H1 (cell line): ENCODE data around the gene GATD1. TPM values are rescaled to one million over a fixed set of nuclear protein-coding genes. Genes with fewer than 3 reads are reported as not detected.

Experiments
- CTCF ChIA-PET: fragments of 300-600 bp; sonication (Branson Sonifier 250); formaldehyde crosslinking; loops from one replicate; lab custom pipeline; 2021; ENCODE audit not compliant: partially characterized antibody; lab: Charles Lee
- POLR2A ChIA-PET: fragments of 300-600 bp; sonication (Branson Sonifier 250); formaldehyde crosslinking; loops from one replicate; lab custom pipeline; 2021; ENCODE audit warnings: inconsistent platforms; ENCODE audit not compliant: partially characterized antibody; lab: Charles Lee
- DNase-seq, 2 experiments: peaks; one replicate each; pipeline versions ENCODE4 v3.0.0 to v3.0.0-alpha.2; 2010 to 2022; ENCODE audit warnings: low spot score in 2 of 2, low read depth in 1 of 2, mixed read lengths in 1 of 2
- FAIRE-seq: peaks from 2 replicates; lab custom pipeline; 2011; peaks lifted over from hg19 to GRCh38; lab: Jason Lieb, UNC
- H2AFZ ChIP-seq: 2 replicates; pipeline ENCODE4 v1.8.1; 2012; ENCODE audit warnings: low read length, inconsistent platforms
- H2AK5ac ChIP-seq: 2 replicates; pipeline ENCODE4 v1.6.1; 2013; ENCODE audit warnings: low read depth, low read length
- H2BK120ac ChIP-seq: replicated peaks from 2 replicates; pipeline ENCODE3; 2013; ENCODE audit warnings: low read depth, low read length, inconsistent platforms
- H2BK12ac ChIP-seq: 2 replicates; pipeline ENCODE4 v1.6.1; 2013; ENCODE audit warnings: low read depth, low read length
- H2BK15ac ChIP-seq: 2 replicates; pipeline ENCODE4 v1.6.1; 2013; ENCODE audit warnings: low read length
- H2BK20ac ChIP-seq: 2 replicates; pipeline ENCODE4 v1.6.1; 2013; ENCODE audit warnings: low read length
- H2BK5ac ChIP-seq: 2 replicates; pipeline ENCODE4 v1.6.1; 2013; ENCODE audit warnings: low read depth, low read length
- H3K14ac ChIP-seq: 2 replicates; pipeline ENCODE4 v1.6.1; 2013; ENCODE audit warnings: inconsistent platforms; ENCODE audit not compliant: insufficient read length
- H3K18ac ChIP-seq: 2 replicates; pipeline ENCODE4 v1.6.1; 2013; ENCODE audit warnings: low read length; ENCODE audit errors: extremely low read depth
- H3K23ac ChIP-seq: 2 replicates; pipeline ENCODE4 v1.6.1; 2013; ENCODE audit warnings: inconsistent platforms; ENCODE audit not compliant: insufficient read length
- H3K23me2 ChIP-seq: 2 replicates; pipeline ENCODE4 v1.6.1; 2013; ENCODE audit warnings: low read depth, low read length
- H3K27ac ChIP-seq: 2 replicates; pipeline ENCODE4 v1.6.1; 2011; ENCODE audit warnings: low read depth, low read length, inconsistent platforms
- H3K27me3 ChIP-seq, 4 experiments: replicated peaks in 1 of 4; 1 replicate in 1 of 4; 2 replicates in 3 of 4; pipeline versions ENCODE4 v1.6.1 to v1.8.1; 2011 to 2013; ENCODE audit warnings: low read length in 3 of 4, mild to moderate bottlenecking in 3 of 4, inconsistent platforms in 2 of 4, mixed read lengths in 2 of 4, moderate library complexity in 1 of 4; ENCODE audit not compliant: control insufficient read depth in 3 of 4, insufficient read depth in 3 of 4; ENCODE audit errors: extremely low read depth in 1 of 4
- H3K36me3 ChIP-seq, 4 experiments: 2 replicates each; pipeline versions ENCODE4 v1.6.1 to v1.8.1; 2011 to 2013; ENCODE audit warnings: mild to moderate bottlenecking in 4 of 4, low read length in 3 of 4, moderate library complexity in 2 of 4, control low read depth in 1 of 4, inconsistent platforms in 1 of 4; ENCODE audit not compliant: insufficient read depth in 4 of 4, control insufficient read depth in 2 of 4
- H3K4ac ChIP-seq: replicated peaks from 2 replicates; pipeline ENCODE3; 2013; ENCODE audit warnings: low read length, low read depth, mixed read lengths, inconsistent platforms; ENCODE audit not compliant: insufficient read length
- H3K4me1 ChIP-seq, 4 experiments: replicated peaks in 1 of 4; 1 replicate in 1 of 4; 2 replicates in 3 of 4; pipeline versions ENCODE4 v1.6.1 to v1.8.1; 2011 to 2013; ENCODE audit warnings: low read length in 3 of 4, inconsistent platforms in 2 of 4, mixed read lengths in 1 of 4; ENCODE audit not compliant: insufficient read depth in 4 of 4, control insufficient read depth in 3 of 4
- H3K4me2 ChIP-seq, 2 experiments: 2 replicates each; pipeline versions ENCODE4 v1.6.1 to v1.8.1; 2011 to 2013; ENCODE audit warnings: low read depth in 2 of 2, low read length in 2 of 2, control low read depth in 1 of 2, inconsistent platforms in 1 of 2, mild to moderate bottlenecking in 1 of 2; ENCODE audit not compliant: insufficient read depth in 1 of 2
- H3K4me3 ChIP-seq, 4 experiments: fragments of 200-600, 300-600 bp in 1 of 4; sonication (generic), shearing (Covaris generic), sonication (Bioruptor Twin) in 1 of 4; 2 replicates each; pipeline versions ENCODE4 v1.5.1 to v1.8.1; 2011 to 2016; ENCODE audit warnings: low read length in 4 of 4, low read depth in 3 of 4, control low read depth in 2 of 4, inconsistent platforms in 2 of 4, mild to moderate bottlenecking in 2 of 4, mixed read lengths in 1 of 4, moderate library complexity in 1 of 4; ENCODE audit not compliant: insufficient read depth in 2 of 4; ENCODE audit errors: extremely low read depth in 1 of 4
- H3K56ac ChIP-seq: replicated peaks from 2 replicates; pipeline ENCODE3; 2013; ENCODE audit warnings: low read depth, mild to moderate bottlenecking, mixed read lengths, low read length, inconsistent platforms; ENCODE audit not compliant: insufficient read length
- H3K79me1 ChIP-seq: 2 replicates; pipeline ENCODE4 v1.6.1; 2013; ENCODE audit warnings: low read depth, low read length, control low read depth
- H3K79me2 ChIP-seq, 2 experiments: 2 replicates each; pipeline versions ENCODE4 v1.6.1 to v1.8.1; 2012 to 2013; ENCODE audit warnings: low read length in 2 of 2, mild to moderate bottlenecking in 2 of 2, inconsistent platforms in 1 of 2; ENCODE audit not compliant: insufficient read depth in 2 of 2, control insufficient read depth in 1 of 2
- H3K9ac ChIP-seq, 4 experiments: replicated peaks in 1 of 4; 1 replicate in 1 of 4; 2 replicates in 3 of 4; pipeline versions ENCODE4 v1.6.1 to v1.8.1; 2011 to 2013; ENCODE audit warnings: low read depth in 3 of 4, low read length in 3 of 4, control low read depth in 2 of 4, mild to moderate bottlenecking in 2 of 4, moderate library complexity in 2 of 4, inconsistent platforms in 1 of 4; ENCODE audit errors: extremely low read depth in 1 of 4
- H3K9me3 ChIP-seq, 2 experiments: 2 replicates each; pipeline versions ENCODE4 v1.6.1 to v1.8.1; 2012 to 2013; ENCODE audit warnings: mild to moderate bottlenecking in 2 of 2, moderate library complexity in 2 of 2, control low read depth in 1 of 2, inconsistent platforms in 1 of 2, low read depth in 1 of 2, low read length in 1 of 2, mixed read lengths in 1 of 2; ENCODE audit not compliant: insufficient read depth in 2 of 2
- H4K20me1 ChIP-seq, 2 experiments: replicated peaks in 1 of 2; 2 replicates each; pipeline versions ENCODE3 to v1.8.1; 2011 to 2013; ENCODE audit warnings: inconsistent platforms in 2 of 2, low read length in 2 of 2, mild to moderate bottlenecking in 1 of 2; ENCODE audit not compliant: insufficient read depth in 2 of 2, control insufficient read depth in 1 of 2
- H4K5ac ChIP-seq: 2 replicates; pipeline ENCODE4 v1.6.1; 2013; ENCODE audit warnings: low read length, low read depth, mixed read lengths, inconsistent platforms; ENCODE audit not compliant: insufficient read length
- H4K8ac ChIP-seq: 2 replicates; pipeline ENCODE4 v1.8.0; 2013; ENCODE audit warnings: mild to moderate bottlenecking, moderate library complexity, low read length, inconsistent platforms; ENCODE audit not compliant: insufficient read depth; ENCODE audit errors: extremely low read depth
- H4K91ac ChIP-seq: replicated peaks from 2 replicates; pipeline ENCODE3; 2013; ENCODE audit warnings: low read length, mixed read lengths, inconsistent platforms; ENCODE audit not compliant: insufficient read length
- WGBS, 2 experiments: shearing (Covaris generic) in 1 of 2; methylation state at CpG; one replicate each; pipeline versions ENCODE4 v1.1.6 to v1.1.7; 2013 to 2015; ENCODE audit warnings: low lambda C conversion rate in 2 of 2, mixed read lengths in 2 of 2, inconsistent platforms in 1 of 2, low coverage in 1 of 2, missing lambda C conversion rate in 1 of 2; ENCODE audit not compliant: insufficient replicate concordance in 2 of 2, insufficient coverage in 1 of 2, insufficient read length in 1 of 2; ENCODE audit errors: extremely low coverage in 1 of 2, missing lambda C conversion rate in 1 of 2; 5-methylcytosine and 5-hydroxymethylcytosine counted together
- polyA plus RNA-seq, 7 experiments: library from polyadenylated mRNA; depleted of rRNA in 3 of 7; stranded (reverse) in 5 of 7; unstranded in 2 of 7; fragments of >200 nt in 5 of 7; fragments of 200-250 nt in 2 of 7; gene quantifications; 1 replicate in 5 of 7; 2 replicates in 1 of 7; 4 replicates in 1 of 7; pipeline versions ENCODE4 v1.2.1 to v1.2.3, GENCODE V29; 2011 to 2013; ENCODE audit warnings: missing spikeins in 2 of 7, mixed read lengths in 2 of 7
- total RNA-seq: library from RNA; stranded (reverse); fragmentation: NEBNext Ultra II Directional; extraction: Animal tissue kit (Norgen Biotek cat#: 25700); gene quantifications from 2 replicates; pipeline ENCODE4 v1.2.1, GENCODE V29; 2021

The GATD1 gene
- total and polyA plus RNA-seq, 2 of the 8 experiments (the other 6 are each of a cell fraction or from before 2014, with no cell fraction given): 47.5 to 54.8 TPM

GRCh38 chr11:787084-787675 lies 9.9 kb upstream of the GATD1 start:
- no peak for FAIRE-seq
- 88% methylated on average over 18 of the region's 24 CpGs; no CpG with 5 or more reads in 1 of the 2 experiments for WGBS, 2 experiments

More at GRCh38 chr11:787084-787675, 9.9 kb upstream of the GATD1 start:
- H3K9ac ChIP-seq: no peak overlapping the region
- 0 out of 2 replicates have a peak overlapping the region, but pooled peaks have one; percentile 48 for H2AK5ac ChIP-seq
- no peak overlapping the region for H2AFZ ChIP-seq
- H2BK15ac ChIP-seq: no peak overlapping the region
- H2BK5ac ChIP-seq: no peak overlapping the region
- H3K9me3 ChIP-seq: no peaks in the 10 kb centered on the region
- no peak overlapping the region for H4K5ac ChIP-seq
- H4K8ac ChIP-seq: peak overlapping the region; percentile 57; the same call in 1 of the 2 replicates
- no peaks in the 10 kb centered on the region; the same call in 1 of the 2 replicates for H3K23me2 ChIP-seq
- H3K56ac ChIP-seq: no peak overlapping the region
- no peak overlapping the region for H3K14ac ChIP-seq
- ChIA-PET CTCF (interaction anchor here (1.0 to 1.7 kb wide), 4 partner anchors 10 to 80 kb away, joined by 3 to 4 read pairs (median 3); no protein-coding TSS in a partner anchor), POLR2A (interaction anchor here (1.1 to 53.0 kb wide), 7 partner anchors 9 to 44 kb away, joined by 4 to 1917 read pairs (median 11); partner anchors contain the start of genes CD151, CRACR2B, GATD1 and PNPLA2)
- H3K4me2 ChIP-seq: no peak overlapping the region
- peaks cover 0 to 30% (median 18%) of the 10 kb centered on the region in 4 experiments; a peak in 6 of 7 replicates for H3K4me1 ChIP-seq
- H3K4me3 ChIP-seq: no peak overlapping the region
- no peak overlapping the region for H3K27ac ChIP-seq
- no peak overlapping the region for H2BK120ac ChIP-seq
- H3K79me2 ChIP-seq: no peaks in the 10 kb centered on the region
- H3K36me3 ChIP-seq: peaks cover 0 to 6% (median 0%) of the 10 kb centered on the region in 4 experiments; a peak in 2 of 8 replicates
- peaks cover under 1% of the 10 kb centered on the region; the same call in 1 of the 2 replicates for H3K79me1 ChIP-seq
- no peak overlapping the region for H3K4ac ChIP-seq
- no peak overlapping the region for H2BK12ac ChIP-seq
- no peak overlapping the region for H4K91ac ChIP-seq
- H3K18ac ChIP-seq: no peak overlapping the region
- no peak overlapping the region for H2BK20ac ChIP-seq
- H3K23ac ChIP-seq: no peak overlapping the region
- DNase-seq: no peak
- H4K20me1 ChIP-seq: peaks cover 2 to 13% of the 10 kb centered on the region in 2 experiments
- H3K27me3 ChIP-seq: no peaks in the 10 kb centered on the region; a peak in 1 of 7 replicates
